Adrenal gland (tissue), 5 donors: Measurements from ENCODE around the gene TBC1D2.

Experiments used
- POLR2A ChIP-seq, 2 donors: fragments of 450-650 bp; IDR thresholded peaks; one replicate each; pipeline ENCODE4 v1.6.1; 2017; ENCODE audit warnings: antibody characterized with exemption in 2 of 2, mild to moderate bottlenecking in 2 of 2, moderate library complexity in 1 of 2
- TF ChIP-seq, protein P1 (sequence below), 6 experiments: fragments of 450-650 bp in 4 of 6; fragments of 200-600 bp in 2 of 6; sonication (generic) in 1 of 6; IDR thresholded peaks; 1 replicate in 5 of 6; 2 replicates in 1 of 6; pipeline versions ENCODE4 v1.5.1 to v1.8.0; 2016 to 2021; ENCODE audit warnings: antibody characterized with exemption in 6 of 6, mild to moderate bottlenecking in 2 of 6, moderate library complexity in 1 of 6
- donor health status: DM: no; HTN: no; CAD: no.

DNA sequence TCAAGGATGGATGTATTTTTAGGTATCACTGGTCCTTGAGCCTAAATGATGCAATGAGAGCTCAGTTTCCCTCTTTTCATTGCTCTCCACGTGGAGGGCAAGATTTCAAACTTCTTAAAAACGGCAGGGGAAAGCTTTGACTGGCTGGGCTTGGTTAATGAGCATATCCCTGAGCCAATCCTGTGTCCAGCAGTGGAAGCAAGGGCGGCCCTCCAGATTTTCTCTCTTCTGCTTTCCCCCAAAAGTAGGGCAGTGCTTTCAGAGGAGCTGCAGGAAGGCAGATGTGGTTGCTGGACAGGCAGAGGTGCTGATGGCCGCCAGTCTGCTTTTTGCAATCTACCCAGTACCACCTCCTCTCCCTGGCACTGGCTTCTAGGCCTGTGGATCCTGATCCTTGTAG lies 30.0 kb upstream of the TBC1D2 start:
- TF ChIP-seq, protein P1, sequence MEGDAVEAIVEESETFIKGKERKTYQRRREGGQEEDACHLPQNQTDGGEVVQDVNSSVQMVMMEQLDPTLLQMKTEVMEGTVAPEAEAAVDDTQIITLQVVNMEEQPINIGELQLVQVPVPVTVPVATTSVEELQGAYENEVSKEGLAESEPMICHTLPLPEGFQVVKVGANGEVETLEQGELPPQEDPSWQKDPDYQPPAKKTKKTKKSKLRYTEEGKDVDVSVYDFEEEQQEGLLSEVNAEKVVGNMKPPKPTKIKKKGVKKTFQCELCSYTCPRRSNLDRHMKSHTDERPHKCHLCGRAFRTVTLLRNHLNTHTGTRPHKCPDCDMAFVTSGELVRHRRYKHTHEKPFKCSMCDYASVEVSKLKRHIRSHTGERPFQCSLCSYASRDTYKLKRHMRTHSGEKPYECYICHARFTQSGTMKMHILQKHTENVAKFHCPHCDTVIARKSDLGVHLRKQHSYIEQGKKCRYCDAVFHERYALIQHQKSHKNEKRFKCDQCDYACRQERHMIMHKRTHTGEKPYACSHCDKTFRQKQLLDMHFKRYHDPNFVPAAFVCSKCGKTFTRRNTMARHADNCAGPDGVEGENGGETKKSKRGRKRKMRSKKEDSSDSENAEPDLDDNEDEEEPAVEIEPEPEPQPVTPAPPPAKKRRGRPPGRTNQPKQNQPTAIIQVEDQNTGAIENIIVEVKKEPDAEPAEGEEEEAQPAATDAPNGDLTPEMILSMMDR (IDR thresholded peaks at IDR 0.05), result no peak
- no peak for TF ChIP-seq POLR2A (IDR thresholded peaks at IDR 0.05)
